ENCODE results near the gene MEN1.

The MEN1 gene

DNA sequence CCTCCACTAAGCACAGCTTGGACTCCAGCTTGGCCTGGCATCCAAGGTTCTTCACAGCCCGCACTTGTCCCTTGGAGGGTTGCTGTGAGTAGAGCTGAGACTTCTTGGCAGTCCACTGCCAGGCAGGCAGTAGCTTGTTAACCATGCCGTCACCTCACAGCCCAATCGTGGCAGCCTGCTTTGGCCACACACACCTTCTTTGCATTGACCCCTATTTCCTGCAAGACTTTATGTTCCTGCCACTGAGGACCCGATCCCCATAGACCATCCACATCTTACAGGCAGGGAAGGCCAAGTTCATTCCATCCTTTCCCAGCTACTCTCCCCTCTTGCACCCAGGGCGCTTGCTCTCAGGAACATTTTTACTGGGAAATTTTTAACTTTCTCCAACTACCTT is 48.1 kb downstream of the MEN1 start:
- DNase-seq (ENCODE audit: low spot score): no peak

DNA sequence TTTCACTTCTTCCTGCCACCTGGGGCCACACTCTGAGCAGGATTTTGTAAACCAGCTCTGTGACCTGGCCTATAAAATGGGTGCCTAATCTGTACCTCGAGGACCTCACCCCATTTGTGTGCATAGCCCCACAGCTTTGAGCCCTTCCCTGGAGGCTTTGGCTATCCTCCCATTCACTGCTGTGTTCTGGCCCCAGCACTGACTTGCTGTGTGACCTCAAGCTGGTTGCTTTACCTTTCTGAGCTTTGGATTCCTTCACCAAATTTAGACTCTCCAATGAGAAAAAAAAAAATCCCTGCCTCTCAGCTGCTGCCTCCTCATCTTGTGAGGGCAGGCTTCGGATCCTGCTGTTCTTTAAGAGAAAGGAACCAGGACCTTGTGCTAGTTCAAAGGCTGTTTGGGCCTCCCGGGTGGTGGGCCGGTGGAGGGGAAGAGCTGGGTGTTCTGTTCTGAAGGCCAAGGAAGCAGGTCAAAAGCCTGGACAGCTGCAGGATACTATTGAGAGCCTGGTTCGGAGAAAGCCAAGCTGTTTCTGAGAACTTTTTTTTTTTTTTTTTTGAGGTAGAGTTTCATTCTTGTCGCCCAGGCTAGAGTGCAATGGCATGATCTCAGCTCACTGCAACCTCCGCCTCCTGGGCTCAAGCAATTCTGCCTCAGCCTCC is 49.5 kb downstream of the MEN1 start:
- no peak for DNase-seq (ENCODE audit: low spot score)

DNA sequence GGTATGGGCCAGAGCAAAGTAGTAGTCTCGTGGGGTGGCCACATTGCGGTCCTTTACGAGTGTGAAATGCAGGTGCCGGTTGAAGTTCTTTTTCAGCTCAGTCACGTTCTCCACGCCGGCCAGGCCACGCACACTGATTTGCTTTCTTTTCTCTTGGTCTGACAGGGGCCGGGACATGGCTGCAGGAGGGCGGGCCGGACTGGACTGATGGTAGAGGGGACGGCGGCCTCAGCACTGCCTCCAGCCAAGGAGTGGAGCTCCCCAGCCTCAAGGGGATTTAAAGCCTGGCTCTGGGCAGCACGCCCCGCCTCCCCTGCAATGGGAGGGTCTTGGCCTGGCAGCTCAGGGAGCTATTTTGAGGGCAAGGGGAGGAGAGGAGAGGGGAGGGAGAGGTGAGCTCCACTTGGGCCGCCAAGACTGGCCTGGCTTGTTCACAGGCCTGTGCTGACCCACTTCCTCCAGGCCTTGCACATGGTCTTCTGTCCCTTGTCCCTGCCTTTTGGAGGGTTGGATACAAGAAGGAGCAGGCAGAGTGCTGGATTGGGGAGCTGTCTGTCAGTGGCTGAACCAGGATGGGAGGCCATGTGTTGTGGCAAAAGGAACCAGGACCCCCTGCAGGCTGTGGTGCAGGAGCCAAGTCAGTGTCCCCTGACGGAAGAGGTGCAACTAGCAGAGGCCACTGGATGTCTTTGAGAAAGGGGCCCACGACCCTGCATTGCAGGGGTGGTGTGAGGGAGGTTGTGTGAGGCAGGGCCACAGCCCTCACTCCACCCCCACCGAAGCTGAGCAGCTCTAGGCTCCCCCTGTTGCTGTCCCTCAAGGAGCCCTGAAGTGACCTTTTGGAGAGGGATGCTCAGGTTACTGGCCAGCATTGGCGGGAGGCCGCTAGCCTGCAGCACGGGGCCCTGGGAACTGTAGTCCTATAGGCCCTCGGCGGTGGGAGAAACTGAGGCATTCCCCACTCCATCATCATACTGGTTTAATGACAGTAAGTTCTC is 50.3 kb downstream of the MEN1 start, which contains the start of gene PYGM:
Gene PYGM (minus strand): TSS at position 253 of the 998 bp plus-strand sequence. CDS start 76 bp downstream, at position 177.
- DNase-seq (ENCODE audit: low spot score): no peak

DNA sequence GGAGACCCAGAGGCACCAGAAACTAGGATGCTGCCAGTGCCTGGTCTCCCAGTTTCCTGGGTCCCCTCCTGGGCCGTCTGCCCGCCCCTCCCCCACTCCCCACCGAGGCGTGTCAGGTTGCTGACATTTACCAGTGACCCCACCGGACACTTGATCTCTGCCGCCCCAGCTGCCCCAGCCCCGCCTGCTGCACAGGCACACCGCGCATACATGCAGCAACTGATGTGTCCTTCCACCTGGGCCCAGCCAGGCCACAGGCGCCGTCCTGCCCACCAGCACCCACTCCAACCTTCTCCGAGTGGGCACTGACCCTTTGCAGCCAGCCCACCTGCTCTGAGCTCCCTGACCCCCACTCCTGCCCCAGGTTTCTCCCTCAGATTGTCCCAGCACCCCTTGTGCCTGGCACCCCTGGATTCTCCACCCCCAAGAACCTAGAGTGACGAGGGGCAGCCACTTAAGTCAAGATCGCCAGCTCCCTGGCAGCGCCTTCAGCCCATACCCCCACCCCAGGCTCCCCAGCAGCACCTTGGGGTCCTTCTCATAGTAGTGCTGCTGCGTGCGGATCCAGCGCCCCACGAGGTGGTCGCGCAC is 51.1 kb downstream of the MEN1 start:
- no peak for DNase-seq (ENCODE audit: low spot score)

DNA sequence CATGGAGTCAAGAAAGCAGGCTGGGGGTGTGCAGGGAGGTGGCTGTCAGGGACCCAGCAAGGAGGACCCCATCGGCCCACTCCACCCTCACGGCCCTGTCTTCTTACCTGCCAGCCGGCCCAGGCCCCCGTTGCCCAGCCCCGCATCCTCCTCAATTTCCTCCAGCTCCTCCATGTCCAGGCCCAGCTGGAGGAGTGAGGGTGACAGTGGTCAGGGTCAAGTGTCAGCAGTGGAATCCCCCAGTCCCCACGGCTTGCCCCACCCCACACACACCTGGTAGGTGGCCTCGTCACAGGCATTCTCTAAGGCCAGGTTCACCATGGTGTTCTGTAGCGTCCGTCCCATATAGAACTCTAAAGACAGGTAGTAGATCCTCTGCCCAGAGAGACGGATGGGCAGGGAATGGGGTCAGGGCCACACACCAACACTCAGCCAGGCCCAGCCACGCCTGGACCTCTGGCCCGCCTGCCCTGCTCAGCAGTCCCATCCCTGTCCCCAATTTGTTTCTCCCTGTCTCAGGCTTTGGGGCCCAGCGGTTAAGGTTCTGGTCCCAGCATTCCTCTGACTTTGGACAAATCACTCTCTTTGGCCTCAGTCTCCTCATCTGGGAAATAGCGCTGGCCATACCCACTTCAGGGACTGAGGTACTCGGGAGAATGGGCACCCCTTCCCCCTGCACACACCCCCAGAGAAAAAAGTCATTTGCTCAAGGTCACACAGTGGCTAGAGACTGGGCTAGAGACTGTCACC is 51.8 kb downstream of the MEN1 start:
- DNase-seq (ENCODE audit: low spot score): no peak

DNA sequence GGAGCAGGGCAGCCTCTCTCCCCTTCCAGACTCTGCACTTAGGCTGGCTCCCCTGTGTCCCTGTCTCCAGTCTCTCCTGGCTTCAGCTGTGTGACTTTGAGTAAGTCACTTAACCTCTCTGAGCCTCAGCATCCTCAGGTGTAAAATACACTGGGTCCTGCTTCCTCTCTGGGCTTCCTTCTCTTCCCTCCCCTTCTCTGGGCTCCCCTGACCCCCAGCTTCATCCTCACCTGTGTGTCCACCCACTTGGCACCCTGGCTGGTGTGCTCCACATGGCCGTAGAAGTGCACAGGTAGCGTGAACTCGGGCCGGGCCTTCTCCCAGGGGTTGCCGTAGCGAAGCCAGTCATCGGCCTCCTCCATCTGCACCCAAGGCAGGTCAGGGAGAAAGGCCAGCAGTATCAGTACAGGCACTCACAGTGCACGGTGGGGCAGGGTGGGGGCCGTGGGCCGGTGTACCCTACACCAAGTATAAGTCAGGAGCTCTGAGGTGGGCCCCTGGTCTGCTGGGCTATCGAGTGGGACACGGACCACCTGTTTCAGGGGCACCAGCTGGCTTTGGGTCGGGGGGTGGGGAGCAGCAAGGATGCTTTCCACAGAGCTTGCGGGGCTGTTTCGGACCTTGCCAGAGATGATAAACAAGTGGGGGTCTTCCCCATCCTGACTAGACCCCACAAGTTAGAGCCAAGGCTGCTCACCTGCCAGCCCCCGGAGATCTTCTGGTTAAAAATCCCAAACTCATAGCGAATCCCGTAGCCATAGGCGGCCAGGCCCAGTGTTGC is 52.6 kb downstream of the MEN1 start:
- no peak for DNase-seq (ENCODE audit: low spot score)

DNA sequence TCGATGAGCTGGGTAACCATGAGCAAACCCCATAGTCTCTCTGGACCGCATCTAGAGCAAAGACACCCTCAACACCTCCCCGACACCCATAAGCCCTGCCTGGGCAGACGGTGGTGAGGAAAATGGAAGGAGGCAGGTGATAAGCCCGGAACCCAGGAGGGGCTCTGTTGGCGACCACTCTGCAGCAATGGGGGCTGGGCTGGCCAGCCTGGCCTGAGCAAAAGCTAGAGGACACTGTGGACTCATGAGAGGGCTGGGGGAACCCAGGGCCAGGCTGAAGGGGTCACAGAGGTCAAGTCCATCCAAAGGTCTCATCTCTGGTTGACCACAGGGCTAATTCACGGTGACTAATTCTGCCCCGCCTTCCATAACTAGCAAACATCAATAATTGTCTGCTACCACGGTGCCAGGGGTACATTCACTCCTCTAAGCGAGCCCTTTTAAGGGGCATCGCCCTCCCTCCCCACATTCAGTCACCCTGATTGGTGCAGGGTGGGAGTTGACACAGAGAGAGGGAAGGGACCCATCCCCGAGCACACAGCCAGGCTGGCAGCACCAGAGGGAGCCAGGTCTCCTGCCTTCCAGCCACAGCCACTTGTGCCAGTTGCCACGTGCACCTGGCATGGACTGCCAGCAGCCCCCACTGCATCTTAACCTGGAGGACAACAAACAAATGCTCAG is 54.5 kb downstream of the MEN1 start:
- DNase-seq (ENCODE audit: low spot score): no peak

DNA sequence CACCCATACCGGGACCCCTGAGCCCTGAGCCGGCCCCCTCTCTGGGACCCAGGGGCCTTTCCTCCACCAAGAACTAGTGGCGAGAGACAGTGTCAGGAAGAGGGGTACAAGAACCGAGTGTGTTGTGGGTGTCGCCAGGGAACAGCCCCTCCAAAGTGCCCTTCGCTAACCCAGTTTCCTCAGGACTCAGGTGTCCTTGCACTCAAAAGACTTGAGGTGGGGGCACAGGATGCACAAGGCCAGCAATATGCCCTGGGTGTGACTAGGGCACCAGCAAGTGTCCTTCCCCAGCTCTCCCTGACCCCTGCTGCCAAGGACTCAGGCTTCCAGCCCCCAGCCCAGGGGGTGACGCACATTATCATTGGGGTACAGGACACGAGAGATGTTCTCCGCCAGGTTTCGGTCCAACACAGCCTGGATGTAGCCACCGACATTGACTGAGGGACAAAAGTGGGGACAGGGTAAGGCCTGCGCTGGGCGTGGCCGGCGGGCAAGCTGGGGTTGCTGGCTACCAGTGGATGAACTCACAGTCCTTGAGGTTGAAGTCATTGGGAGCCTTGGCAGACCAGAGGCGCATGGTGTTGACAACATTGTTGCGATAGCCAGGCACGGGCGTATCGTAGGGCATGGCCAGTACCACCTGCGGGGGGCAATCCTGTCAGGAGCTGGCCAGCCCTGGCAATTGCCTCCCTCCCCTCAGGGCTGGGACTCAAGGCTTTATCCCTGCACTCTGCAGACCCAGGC is 55.3 kb downstream of the MEN1 start:
- no peak for DNase-seq (ENCODE audit: low spot score)

DNA sequence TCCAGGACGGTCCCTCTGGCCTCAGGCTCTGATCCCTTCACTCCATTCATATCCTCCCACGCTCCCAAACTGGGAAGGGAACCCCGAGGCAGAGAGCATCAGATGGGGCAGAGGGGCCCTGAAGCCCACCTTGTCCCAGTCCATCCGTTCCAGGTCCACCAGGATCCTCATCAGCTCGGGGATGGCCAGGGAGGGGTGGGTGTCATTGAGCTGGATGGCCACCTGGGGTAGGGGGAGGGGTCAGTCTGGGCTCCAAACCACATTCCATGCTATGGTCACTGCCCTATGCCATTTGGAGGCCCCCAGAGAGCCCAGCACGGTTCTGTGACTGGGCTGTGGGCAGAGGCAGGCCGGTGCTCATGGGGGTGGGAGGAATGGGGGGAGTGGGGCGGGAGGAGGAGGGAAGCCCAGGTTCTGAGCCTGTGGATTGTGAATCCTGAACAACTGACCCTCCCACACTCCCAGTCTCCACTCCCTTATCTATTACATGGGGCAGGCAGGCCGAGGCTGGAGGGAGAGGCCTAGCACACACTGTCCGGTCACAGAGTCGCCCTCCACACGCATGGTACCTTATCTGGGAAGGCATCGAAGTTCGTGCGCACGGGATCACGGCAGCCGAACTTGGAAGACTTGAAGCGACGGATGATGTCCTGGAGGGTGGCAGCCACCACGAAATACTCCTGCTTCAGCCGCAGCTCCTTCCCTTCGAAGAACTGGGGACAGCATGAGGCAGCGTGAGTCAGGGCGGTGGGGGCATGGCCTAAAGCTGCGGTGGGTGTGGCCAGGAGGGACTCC is 56.0 kb downstream of the MEN1 start:
- no peak for DNase-seq (ENCODE audit: low spot score)

All from GM03348 (cell line).